B cell (primary cell): Measurements from ENCODE around the gene UPB1. TPM values are rescaled to one million over a fixed set of nuclear protein-coding genes. Genes with fewer than 3 reads are reported as not detected.
A peak's percentile ranks its signal among the peaks of the same experiment; 100 is the strongest.

Experiments
- ATAC-seq: fragments of 200-7000 bp; cut with Tn5 transposase; one replicate; pipeline ENCODE4 v1.10.0; 2021; ENCODE audit warnings: low read depth, mild to moderate bottlenecking, moderate number of reproducible peaks, moderate library complexity
- CTCF ChIA-PET: fragments of 350-600 bp; sonication (Branson Sonifier 250); formaldehyde crosslinking; loops from one replicate; lab custom pipeline; 2021; ENCODE audit warnings: antibody characterized with exemption, inconsistent platforms; lab: Charles Lee
- POLR2A ChIA-PET: fragments of 350-600 bp; sonication (Branson Sonifier 250); formaldehyde crosslinking; loops from one replicate; lab custom pipeline; 2021; ENCODE audit warnings: antibody characterized with exemption; lab: Charles Lee
- DNase-seq: peaks from one replicate; pipeline ENCODE4 v3.0.0; 2013
- H2AFZ ChIP-seq: 2 replicates; pipeline ENCODE4 v1.6.1; 2012; ENCODE audit warnings: mild to moderate bottlenecking, low read depth, low read length; ENCODE audit not compliant: insufficient read depth, poor library complexity, severe bottlenecking
- H3K27ac ChIP-seq, 2 donors: 1 replicate in 1 of 2; 2 replicates in 1 of 2; pipeline ENCODE4 v1.5.1; 2012 to 2013; ENCODE audit warnings: low read length in 2 of 2, mild to moderate bottlenecking in 2 of 2, moderate library complexity in 1 of 2
- H3K27me3 ChIP-seq, 4 experiments: fragments of 200-600 bp in 1 of 4; sonication (generic) in 1 of 4; replicated peaks in 1 of 4; 1 replicate in 2 of 4; 2 replicates in 2 of 4; pipeline versions ENCODE4 v1.6.1 to v1.7.0; 2013 to 2016; ENCODE audit warnings: low read length in 3 of 4, mild to moderate bottlenecking in 2 of 4, mixed read lengths in 1 of 4, moderate library complexity in 1 of 4; ENCODE audit not compliant: insufficient read depth in 4 of 4, control insufficient read depth in 3 of 4; ENCODE audit errors: control extremely low read depth in 1 of 4
- H3K36me3 ChIP-seq, 2 experiments: replicated peaks in 1 of 2; 1 replicate in 1 of 2; 2 replicates in 1 of 2; pipeline versions ENCODE4 v1.6.1 to v1.7.1; 2013; ENCODE audit warnings: low read length in 1 of 2; ENCODE audit not compliant: insufficient read depth in 2 of 2, control insufficient read depth in 1 of 2; ENCODE audit errors: control extremely low read depth in 1 of 2, extremely low read depth in 1 of 2
- H3K4me1 ChIP-seq, 2 donors: fragments of 200-600 bp in 1 of 2; sonication (generic) in 1 of 2; 1 replicate in 1 of 2; 2 replicates in 1 of 2; pipeline versions ENCODE4 v1.5.1 to v1.6.1; 2013 to 2017; ENCODE audit warnings: low read length in 2 of 2; ENCODE audit not compliant: control insufficient read depth in 2 of 2, insufficient read depth in 2 of 2
- H3K4me2 ChIP-seq: replicated peaks from 2 replicates; pipeline ENCODE3; 2012; ENCODE audit warnings: mild to moderate bottlenecking, low read depth, low read length; ENCODE audit not compliant: poor library complexity, severe bottlenecking
- H3K4me3 ChIP-seq, 5 experiments: fragments of 200-600 bp in 1 of 5; sonication (generic) in 1 of 5; 1 replicate in 3 of 5; 2 replicates in 2 of 5; pipeline versions ENCODE4 v1.5.1 to v1.7.0; 2011 to 2016; ENCODE audit warnings: low read length in 4 of 5, mild to moderate bottlenecking in 4 of 5, low read depth in 2 of 5, control low read depth in 1 of 5, moderate library complexity in 1 of 5; ENCODE audit not compliant: insufficient read depth in 1 of 5; ENCODE audit errors: control extremely low read depth in 1 of 5, extremely low read depth in 1 of 5
- H3K79me2 ChIP-seq: fragments of 200-600 bp; sonication (generic); one replicate; pipeline ENCODE4 v1.6.0; 2016; ENCODE audit warnings: low read length; ENCODE audit not compliant: control insufficient read depth, insufficient read depth
- H3K9ac ChIP-seq: fragments of 200-600 bp; sonication (generic); 2 replicates; pipeline ENCODE4 v1.6.1; 2017; ENCODE audit warnings: mild to moderate bottlenecking, low read length, moderate library complexity
- H3K9me3 ChIP-seq, 3 donors: one replicate each; pipeline versions ENCODE4 v1.6.1 to v1.7.1; 2013; ENCODE audit warnings: low read length in 2 of 3; ENCODE audit not compliant: control insufficient read depth in 2 of 3, insufficient read depth in 1 of 3; ENCODE audit errors: control extremely low read depth in 1 of 3
- H4K20me1 ChIP-seq: 2 replicates; pipeline ENCODE4 v1.6.0; 2012; ENCODE audit warnings: mild to moderate bottlenecking, low read length; ENCODE audit not compliant: insufficient read depth, control insufficient read depth, poor library complexity, severe bottlenecking
- H3K27ac Mint-ChIP-seq: one replicate; pipeline ENCODE4 v1.8.0; 2021; ENCODE audit warnings: mixed read lengths
- H3K27me3 Mint-ChIP-seq: one replicate; pipeline ENCODE4 v1.8.0; 2021; ENCODE audit warnings: mixed read lengths
- H3K4me1 Mint-ChIP-seq: one replicate; pipeline ENCODE4 v1.8.0; 2021; ENCODE audit warnings: mixed read lengths
- H3K4me3 Mint-ChIP-seq: one replicate; pipeline ENCODE4 v1.8.0; 2021; ENCODE audit warnings: mixed read lengths
- H3K9me3 Mint-ChIP-seq: one replicate; pipeline ENCODE4 v1.8.0; 2022; ENCODE audit warnings: mixed read lengths; ENCODE audit not compliant: insufficient read depth
- CTCF ChIP-seq: fragments of 200-600 bp; IDR thresholded peaks from one replicate; pipeline ENCODE4 v1.8.0; 2022; ENCODE audit warnings: antibody characterized with exemption, mild to moderate bottlenecking
- EZH2 ChIP-seq: IDR thresholded peaks from 2 replicates; pipeline ENCODE4 v1.6.1; 2012; ENCODE audit warnings: borderline replicate concordance, low read depth, mild to moderate bottlenecking, moderate library complexity, low read length; ENCODE audit not compliant: insufficient read depth, poor library complexity, severe bottlenecking
- WGBS: methylation state at CpG from one replicate; pipeline ENCODE4 v1.1.5; 2013; ENCODE audit warnings: missing lambda C conversion rate; ENCODE audit not compliant: insufficient coverage; 5-methylcytosine and 5-hydroxymethylcytosine counted together
- intact Hi-C: fragments of 100-400 bp; cut with micrococcal nuclease; formaldehyde crosslinking; loops from one replicate; pipeline ENCODE4 v1.10.0; 2022
- polyA plus RNA-seq: library from polyadenylated mRNA; depleted of rRNA; stranded (reverse); fragments of >200 nt; gene quantifications from 2 replicates; pipeline ENCODE4 v1.2.3, GENCODE V29; 2012
- total RNA-seq, 2 donors: library from RNA; stranded (reverse); fragments of 120-200 nt in 1 of 2; gene quantifications; 1 replicate in 1 of 2; 2 replicates in 1 of 2; pipeline versions ENCODE4 v1.2.3 to v1.2.4, GENCODE V29; 2013 to 2022

Gene UPB1
- total and polyA plus RNA-seq, 2 donors (not counting 1 experiment from before 2014, with no cell fraction given): 1.2 to 4.0 TPM

GRCh38 chr22:24485608-24486007 is 9.5 kb upstream of the UPB1 start:
- H3K4me1 ChIP-seq: no peaks in the 10 kb centered on the region
- ChIA-PET POLR2A (no interaction called here), CTCF (interaction anchor here (0.7 to 5.7 kb wide), 16 partner anchors 10 to 159 kb away, joined by 3 to 67 read pairs (median 4); partner anchors contain the start of gene ADORA2A)
- no peak overlapping the region for H3K4me3 Mint-ChIP-seq
- no peaks in the 10 kb centered on the region for H3K36me3 ChIP-seq
- H3K27ac Mint-ChIP-seq: no peak overlapping the region
- no peak overlapping the region for H3K27ac ChIP-seq
- no peak overlapping the region for H2AFZ ChIP-seq
- H3K9ac ChIP-seq: no peak overlapping the region
- H3K4me2 ChIP-seq: no peak overlapping the region
- DNase-seq (peak; percentile 65), ATAC-seq (peak; percentile 73)
- 100% methylated on average over 2 of the region's 3 CpGs for WGBS
- H3K4me1 Mint-ChIP-seq: peaks cover 10% of the 10 kb centered on the region
- H3K9me3 Mint-ChIP-seq: no peaks in the 10 kb centered on the region
- H3K79me2 ChIP-seq: no peaks in the 10 kb centered on the region
- TF ChIP-seq CTCF: peak; percentile 62
- TF ChIP-seq EZH2: no peak
- H3K27me3 ChIP-seq: no peaks in the 10 kb centered on the region
- peaks cover 8% of the 10 kb centered on the region for H3K27me3 Mint-ChIP-seq
- H4K20me1 ChIP-seq: no peaks in the 10 kb centered on the region
- H3K4me3 ChIP-seq: no peak overlapping the region
- no peaks in the 10 kb centered on the region for H3K9me3 ChIP-seq
- intact Hi-C loops: loop anchor here (1.0 to 5.0 kb wide), 3 partner anchors 42 to 160 kb away; no protein-coding TSS in a partner anchor

GRCh38 chr22:24486501-24486921 is 8.6 kb upstream of the UPB1 start:
- DNase-seq (no peak), ATAC-seq (no peak)
- no peak for TF ChIP-seq CTCF
- TF ChIP-seq EZH2: no peak
- Histone ChIP-seq H3K79me2 (no peaks in the 10 kb centered on the region), H3K4me3 (no peak overlapping the region), H3K27ac (no peak overlapping the region), H3K9ac (no peak overlapping the region), H3K36me3 (no peaks in the 10 kb centered on the region), H3K4me2 (no peak overlapping the region), H2AFZ (no peak overlapping the region), H3K27me3 (no peaks in the 10 kb centered on the region), H4K20me1 (no peaks in the 10 kb centered on the region), H3K9me3 (no peaks in the 10 kb centered on the region), H3K4me1 (no peaks in the 10 kb centered on the region)
- CTCF ChIA-PET: interaction anchor here (0.7 to 5.7 kb wide), 14 partner anchors 11 to 160 kb away, joined by 3 to 67 read pairs (median 4); partner anchors contain the start of gene ADORA2A
- Mint-ChIP-seq H3K9me3 (no peaks in the 10 kb centered on the region), H3K4me1 (peaks cover 10% of the 10 kb centered on the region), H3K27me3 (peaks cover 5% of the 10 kb centered on the region), H3K4me3 (no peak overlapping the region), H3K27ac (no peak overlapping the region)
- intact Hi-C loops: loop anchor here (5.0 kb wide), 1 partner anchor 41 kb away; no protein-coding TSS in a partner anchor
- POLR2A ChIA-PET: no interaction called here
- WGBS: no CpG with 5 or more reads among the region's 2 CpGs
